GM12892 (cell line): ENCODE results near the gene KCNS3.

Experiments used
- POLR2A ChIP-seq: IDR thresholded peaks from 2 replicates; pipeline ENCODE4 v1.6.1; 2011; ENCODE audit warnings: low read depth, low read length, control low read depth
- POLR2AphosphoS5 ChIP-seq: IDR thresholded peaks from 2 replicates; pipeline ENCODE4 v1.6.1; 2011; ENCODE audit warnings: low read depth, low read length, control low read depth

DNA sequence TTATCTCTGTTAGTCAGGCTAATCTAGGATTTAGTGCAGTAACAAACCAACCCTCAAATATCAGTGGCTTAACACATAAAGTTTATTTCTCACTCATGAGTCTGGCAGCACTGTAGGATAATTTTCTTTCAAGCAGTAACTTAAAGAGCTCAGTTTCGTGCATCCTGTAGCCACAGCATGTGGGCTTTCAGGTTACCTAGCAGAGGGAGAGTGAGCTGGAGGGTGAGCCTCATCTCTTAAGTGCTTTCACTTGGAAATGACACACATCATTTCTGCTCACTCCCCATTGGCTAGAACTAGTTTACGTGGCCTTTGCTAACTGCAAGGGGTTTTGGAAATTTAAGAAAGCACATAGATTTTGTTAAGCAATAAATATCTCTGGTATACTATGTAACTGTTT, 96.9 kb downstream of the KCNS3 start:
- TF ChIP-seq POLR2AphosphoS5 (no peak), POLR2A (no peak)
